CD1c-positive myeloid dendritic cell (primary cell): ENCODE data around the gene PRAC2.
A peak's percentile ranks its signal among the peaks of the same experiment; 100 is the strongest.
"Not testable (repeated sequence)": the region's sequence is repeated elsewhere in the genome, so short reads cannot be mapped to it uniquely, and the experiment has no call there.

Experiments used
- DNase-seq: peaks from one replicate; pipeline ENCODE4 v3.0.0-alpha.2; 2016; ENCODE audit errors: extremely low spot score

PRAC2 gene

DNA sequence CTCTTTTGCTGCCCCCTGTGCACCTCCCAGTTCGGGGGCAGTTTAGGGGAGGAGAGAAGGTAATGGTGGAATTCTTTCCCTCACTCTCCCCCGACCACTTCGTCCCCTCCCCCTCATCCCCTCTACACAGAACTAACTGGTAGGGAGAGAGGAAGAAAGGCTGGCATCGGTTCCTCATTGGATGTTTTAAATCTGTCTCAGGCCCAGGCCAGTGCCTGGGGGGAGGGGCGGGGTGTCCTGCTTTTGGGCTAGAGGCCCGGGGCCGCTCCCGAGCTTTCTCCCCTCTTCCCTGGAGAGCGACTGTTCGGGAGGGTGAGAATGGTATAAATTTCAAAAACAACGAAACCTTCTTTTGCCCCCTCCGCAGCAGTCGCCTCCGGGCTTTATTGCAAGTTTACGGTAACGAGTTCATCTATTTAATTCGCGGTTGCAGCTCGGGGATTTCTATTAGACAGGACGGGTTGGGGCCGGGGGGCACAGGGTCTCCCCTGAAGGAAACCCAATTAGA is at the start of gene PRAC2:
PRAC2 (plus strand) TSS at position 271 of the 508 bp plus-strand sequence. CDS start 1,226 bp downstream, outside the sequence.
- peak; percentile 38 for DNase-seq

- DNase-seq = no peak
Measured at GRCh38 chr17:48676963-48677558, 45.9 kb upstream of the PRAC2 start.

- DNase-seq = peak; percentile 70
Measured at GRCh38 chr17:48678141-48678971, 44.6 kb upstream of the PRAC2 start.

DNA sequence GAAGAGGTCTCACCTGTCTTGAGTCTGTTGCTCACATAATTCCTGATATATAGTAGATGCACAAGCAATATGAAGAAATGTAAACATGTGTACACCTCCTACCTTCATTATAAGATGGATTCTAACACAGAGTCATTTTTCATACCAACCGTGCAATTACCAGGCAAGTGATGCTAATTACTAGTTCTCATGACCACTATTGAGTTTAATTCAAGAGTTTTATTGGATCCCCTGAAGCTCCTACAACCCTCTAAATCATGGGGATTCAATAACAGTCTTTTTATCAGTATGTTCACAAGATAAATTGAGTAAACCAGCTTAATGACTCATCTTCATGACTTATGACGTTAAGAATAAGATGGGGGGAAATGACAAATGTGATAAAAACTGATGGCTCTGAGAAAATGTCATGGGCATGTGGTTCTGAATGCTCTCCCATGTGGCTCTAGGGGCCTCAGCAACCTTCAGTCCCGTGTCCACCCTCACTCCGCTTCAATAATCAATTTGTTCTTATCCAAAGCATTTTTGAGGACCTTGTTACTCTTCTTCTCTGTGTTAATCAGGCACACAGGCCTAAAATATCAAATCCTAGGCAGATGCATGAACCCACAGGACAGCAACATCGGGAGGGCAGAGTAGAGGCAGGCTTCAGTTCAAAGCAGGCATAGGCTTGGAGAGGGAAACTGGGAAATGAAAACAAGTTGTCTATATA is 43.4 kb upstream of the PRAC2 start:
- DNase-seq = no peak

GRCh38 chr17:48681609-48682008 is 41.4 kb upstream of the PRAC2 start:
- DNase-seq = no peak

GRCh38 chr17:48690655-48691054 is 32.3 kb upstream of the PRAC2 start:
- no peak for DNase-seq

GRCh38 chr17:48692049-48692448 is 30.9 kb upstream of the PRAC2 start:
- no peak for DNase-seq

GRCh38 chr17:48693178-48693577 is 29.8 kb upstream of the PRAC2 start:
- no peak for DNase-seq

GRCh38 chr17:48701864-48702532 is 21.0 kb upstream of the PRAC2 start:
- DNase-seq = no peak

GRCh38 chr17:48704361-48705248 is 18.4 kb upstream of the PRAC2 start:
- DNase-seq = no peak

GRCh38 chr17:48711128-48711527 is 11.9 kb upstream of the PRAC2 start:
- no peak for DNase-seq

- no peak for DNase-seq
Measured at GRCh38 chr17:48715496-48716399, 7.2 kb upstream of the PRAC2 start.

DNA sequence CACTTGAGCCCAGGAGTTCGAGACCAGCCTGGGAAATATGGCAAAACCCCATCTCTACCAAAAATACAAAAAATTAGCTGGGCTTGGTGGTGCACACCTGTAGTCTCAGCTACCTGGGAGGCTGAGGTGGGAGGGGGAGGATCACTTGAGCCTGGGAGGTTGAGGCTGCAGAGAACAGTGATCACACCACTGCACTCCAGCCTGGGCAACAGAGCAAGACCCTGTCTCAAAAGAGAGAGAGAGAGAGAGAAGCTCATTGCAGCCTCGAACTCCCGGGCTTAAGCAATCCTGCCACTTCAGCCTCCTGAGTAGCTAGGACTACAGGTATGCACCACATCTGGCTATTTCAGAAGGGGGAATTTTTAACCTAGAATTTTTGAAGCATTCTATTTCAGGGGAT is 6.4 kb upstream of the PRAC2 start:
- not testable (repeated sequence) for DNase-seq

DNA sequence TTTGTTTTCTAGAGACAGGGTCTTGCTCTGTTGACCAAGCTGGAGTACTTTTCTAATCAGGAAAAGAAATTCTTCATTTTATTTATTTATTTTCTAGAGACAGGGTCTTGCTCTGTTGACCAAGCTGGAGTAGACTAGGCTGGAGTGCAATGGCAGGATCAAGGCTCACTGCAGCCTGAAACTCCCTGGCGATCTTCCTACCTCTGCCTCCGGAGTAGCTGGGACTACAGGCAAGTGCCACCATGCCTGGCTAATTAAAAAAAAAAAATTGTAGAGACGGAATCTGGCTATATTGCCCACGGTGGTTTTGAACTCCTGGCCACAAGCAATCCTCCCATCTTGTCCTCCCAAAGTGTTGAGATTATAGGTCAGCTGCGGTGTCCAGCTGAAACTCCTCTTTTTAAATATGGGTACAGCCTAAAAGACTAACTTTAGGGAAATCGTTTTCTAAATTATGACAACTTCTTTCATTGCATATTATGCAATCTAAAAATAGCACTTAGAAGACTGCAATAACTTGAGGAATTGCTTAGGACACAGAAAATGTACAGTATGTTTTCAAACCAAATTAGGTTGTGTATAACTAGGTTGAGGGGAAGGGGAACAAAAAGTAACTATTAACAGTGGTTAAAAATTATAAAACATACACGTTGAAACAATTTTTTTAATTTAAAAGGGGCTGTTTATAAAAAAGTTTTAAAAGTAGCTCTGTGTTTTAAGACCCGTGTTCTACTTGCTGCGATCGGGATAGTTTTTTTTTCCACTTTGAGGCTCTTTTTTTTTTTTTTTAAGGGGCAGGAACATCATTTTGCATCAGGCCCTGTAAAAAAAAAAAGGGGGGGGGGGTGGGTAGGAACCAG is 5.4 kb upstream of the PRAC2 start:
- DNase-seq = no peak

- no peak for DNase-seq
Measured at GRCh38 chr17:48718227-48718760, 4.7 kb upstream of the PRAC2 start.

- DNase-seq = no peak
Measured at GRCh38 chr17:48718761-48719641, 4.0 kb upstream of the PRAC2 start.

DNA sequence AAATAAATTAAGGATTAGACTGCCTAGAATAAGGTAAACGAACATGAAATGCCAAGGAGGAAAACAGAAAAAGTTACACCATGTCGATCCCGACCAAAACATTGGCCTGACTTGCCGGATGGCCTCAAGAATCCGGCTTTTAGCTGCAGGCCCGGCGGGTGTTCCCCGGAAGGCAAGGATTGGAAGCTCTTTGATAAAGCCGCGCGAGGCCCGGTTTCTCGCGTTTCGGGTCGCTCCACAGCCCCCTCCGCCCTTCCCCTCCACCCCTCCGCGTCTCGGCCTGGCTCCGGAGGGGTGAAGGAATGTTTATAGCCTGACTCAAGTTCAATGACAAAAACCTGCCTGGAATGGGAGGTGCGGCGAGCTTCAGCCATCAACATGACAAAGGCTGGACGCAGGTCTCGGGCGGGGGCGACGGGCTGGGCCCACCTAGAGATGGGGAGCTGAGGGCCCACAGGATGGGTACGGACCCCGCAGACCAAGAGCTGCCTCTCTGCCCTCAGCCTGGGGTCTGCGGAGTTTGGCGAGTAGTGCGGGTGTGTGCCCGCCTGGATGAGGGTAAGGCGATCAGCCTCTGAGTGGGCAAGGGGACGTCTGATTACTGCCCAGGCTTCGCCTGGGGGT is 3.2 kb upstream of the PRAC2 start:
- DNase-seq = no peak
